HepG2 (cell line): ENCODE data around the gene SLIT3. TPM values are rescaled to one million over a fixed set of nuclear protein-coding genes. Genes with fewer than 3 reads are reported as not detected.

Experiments
- ATAC-seq: fragments of 200-7000 bp; cut with Tn5 transposase; 3 replicates; pipeline ENCODE4 v1.9.1; 2020; ENCODE audit warnings: mild to moderate bottlenecking, moderate library complexity
- BruUV-seq: library from RNA; stranded (reverse); fragments of 400-500 nt; replicated peaks from 2 replicates; lab custom pipeline; 2021; lab: Mats Ljungman, UMichigan
- CTCF ChIA-PET: fragments of 300-600 bp; formaldehyde crosslinking; extraction: SDS; loops from one replicate; lab custom pipeline; 2021; ENCODE audit warnings: low total read pairs, inconsistent platforms, low intra/inter-chr PET ratio; lab: Yijun Ruan, JAX
- POLR2A ChIA-PET: fragments of 350-600 bp; sonication (Branson Sonifier 250); formaldehyde crosslinking; loops from one replicate; lab custom pipeline; 2020; ENCODE audit warnings: antibody characterized with exemption, inconsistent platforms; lab: Yijun Ruan, JAX
- DNase-seq: peaks from one replicate; pipeline ENCODE4 v3.0.0-alpha.2; 2015; ENCODE audit warnings: low spot score
- FAIRE-seq: peaks from 3 replicates; lab custom pipeline; 2011; peaks lifted over from hg19 to GRCh38; lab: Jason Lieb, UNC
- H2AFZ ChIP-seq: one replicate; pipeline ENCODE4 v1.6.1; 2011; ENCODE audit warnings: low read length, inconsistent platforms
- H3K27ac ChIP-seq: fragments of 300-600 bp; 3 replicates; pipeline ENCODE4 v1.8.0; 2011; ENCODE audit warnings: mixed run types, mild to moderate bottlenecking, mixed read lengths, low read length, inconsistent platforms; ENCODE audit not compliant: insufficient read depth; ENCODE audit errors: extremely low read length
- H3K27me3 ChIP-seq, 2 experiments: fragments of 200-600 bp in 1 of 2; 2 replicates in 1 of 2; 3 replicates in 1 of 2; pipeline versions ENCODE4 v1.6.0 to v1.8.0; 2011; ENCODE audit warnings: low read length in 2 of 2, mild to moderate bottlenecking in 2 of 2, moderate library complexity in 2 of 2, inconsistent platforms in 1 of 2; ENCODE audit not compliant: insufficient read depth in 2 of 2, control insufficient read depth in 1 of 2
- H3K36me3 ChIP-seq, 2 experiments: fragments of 200-600 bp in 1 of 2; replicated peaks in 1 of 2; 2 replicates in 1 of 2; 3 replicates in 1 of 2; pipeline versions ENCODE4 v1.5.1 to v1.8.0; 2011; ENCODE audit warnings: low read length in 2 of 2, inconsistent platforms in 1 of 2; ENCODE audit not compliant: insufficient read depth in 2 of 2, control insufficient read depth in 1 of 2
- H3K4me1 ChIP-seq: 2 replicates; pipeline ENCODE4 v1.5.1; 2012; ENCODE audit warnings: low read length, inconsistent platforms; ENCODE audit not compliant: insufficient read depth
- H3K4me2 ChIP-seq: 2 replicates; pipeline ENCODE4 v1.6.0; 2011; ENCODE audit warnings: low read depth, low read length, inconsistent platforms
- H3K4me3 ChIP-seq, 3 experiments: fragments of 200-600 bp in 1 of 3; sonication (generic), shearing (Covaris generic) in 1 of 3; replicated peaks in 1 of 3; 2 replicates each; pipeline ENCODE4 v1.5.1; 2011 to 2016; ENCODE audit warnings: low read length in 3 of 3, inconsistent platforms in 2 of 3, low read depth in 2 of 3, mild to moderate bottlenecking in 2 of 3, control low read depth in 1 of 3, mixed read lengths in 1 of 3; ENCODE audit not compliant: insufficient read depth in 1 of 3
- H3K79me2 ChIP-seq: one replicate; pipeline ENCODE4 v1.6.1; 2011; ENCODE audit warnings: low read length, inconsistent platforms; ENCODE audit not compliant: insufficient read depth
- H3K9ac ChIP-seq: 2 replicates; pipeline ENCODE4 v1.6.0; 2011; ENCODE audit warnings: mild to moderate bottlenecking, low read depth, low read length, inconsistent platforms; ENCODE audit not compliant: insufficient read depth
- H3K9me3 ChIP-seq: 2 replicates; pipeline ENCODE4 v1.5.1; 2012; ENCODE audit warnings: mild to moderate bottlenecking, low read length
- H4K20me1 ChIP-seq: 2 replicates; pipeline ENCODE4 v1.6.0; 2011; ENCODE audit warnings: inconsistent platforms, mild to moderate bottlenecking, low read length, moderate library complexity; ENCODE audit not compliant: insufficient read depth
- DDIT3 ChIP-seq: sonication (generic); formaldehyde crosslinking; IDR thresholded peaks from 2 replicates; pipeline ENCODE4 v1.4.0; 2020; ENCODE audit warnings: mild to moderate bottlenecking, missing genetic modification reagents
- ELK4 ChIP-seq: sonication (generic); formaldehyde crosslinking; IDR thresholded peaks from 2 replicates; pipeline ENCODE4 v1.9.0; 2021; ENCODE audit warnings: missing genetic modification reagents, borderline replicate concordance
- GMEB2 ChIP-seq: IDR thresholded peaks from 2 replicates; pipeline ENCODE4 v1.6.1; 2016; ENCODE audit warnings: missing biosample characterization, missing genetic modification reagents, low read depth
- HMG20A ChIP-seq: IDR thresholded peaks from 2 replicates; pipeline ENCODE4 v1.6.1; 2016; ENCODE audit warnings: borderline replicate concordance
- HNRNPL ChIP-seq: fragments of 200-400 bp; formaldehyde crosslinking; IDR thresholded peaks from 2 replicates; pipeline ENCODE4 v1.6.1; 2017; ENCODE audit warnings: mild to moderate bottlenecking, low read depth, low read length
- MNT ChIP-seq: fragments of 450-650 bp; IDR thresholded peaks from 2 replicates; pipeline ENCODE4 v1.6.1; 2016
- MTA3 ChIP-seq: sonication (generic); formaldehyde crosslinking; IDR thresholded peaks from 2 replicates; pipeline ENCODE4 v1.4.0; 2020; ENCODE audit warnings: missing genetic modification reagents
- NR1H2 ChIP-seq: sonication (generic); formaldehyde crosslinking; IDR thresholded peaks from 2 replicates; pipeline ENCODE4 v1.8.1; 2022; ENCODE audit warnings: low read depth, missing genetic modification reagents, borderline replicate concordance
- RBFOX2 ChIP-seq: fragments of 200-400 bp; formaldehyde crosslinking; IDR thresholded peaks from 2 replicates; pipeline ENCODE4 v1.6.1; 2017; ENCODE audit warnings: low read depth, mild to moderate bottlenecking, low read length
- SIN3B ChIP-seq: fragments of 150-350 bp; IDR thresholded peaks from 2 replicates; pipeline ENCODE4 v1.6.1; 2014; ENCODE audit warnings: low read length
- SMAD1 ChIP-seq: sonication (generic); formaldehyde crosslinking; IDR thresholded peaks from 2 replicates; pipeline ENCODE4 v1.4.0; 2020; ENCODE audit warnings: missing genetic modification reagents, low read depth, mild to moderate bottlenecking, borderline replicate concordance
- ZBTB8A ChIP-seq: sonication (generic); formaldehyde crosslinking; IDR thresholded peaks from 2 replicates; pipeline ENCODE4 v1.4.0; 2020; ENCODE audit warnings: mild to moderate bottlenecking, low read depth, missing genetic modification reagents, borderline replicate concordance
- ZMYM3 ChIP-seq: sonication (generic); formaldehyde crosslinking; IDR thresholded peaks from 2 replicates; pipeline ENCODE4 v1.5.1; 2020; ENCODE audit warnings: mild to moderate bottlenecking, missing genetic modification reagents
- ZNF841 ChIP-seq: sonication (generic); formaldehyde crosslinking; IDR thresholded peaks from 2 replicates; pipeline ENCODE4 v1.8.1; 2023; ENCODE audit warnings: missing genetic modification reagents, borderline replicate concordance
- in situ Hi-C: cut with HindIII; loops from 2 replicates; pipeline ENCODE4 v1.10.0; 2017; ENCODE audit warnings: low pct_unique_long_range_greater_than_20kb; ENCODE audit not compliant: extremely low pct_ligation_motif_present
- intact Hi-C: fragments of 100-400 bp; cut with micrococcal nuclease; formaldehyde crosslinking; loops from one replicate; pipeline ENCODE4 v1.10.0; 2022; ENCODE audit not compliant: unreplicated experiment
- polyA plus RNA-seq, 8 experiments: library from polyadenylated mRNA; depleted of rRNA in 3 of 8; stranded (reverse) in 7 of 8; unstranded in 1 of 8; fragments of >200 nt; fragmentation: Illumina TruSeq in 4 of 8; extraction: Trizol in 4 of 8; gene quantifications; 2 replicates each; pipeline versions ENCODE4 v1.2.1 to v1.2.3, GENCODE V29; 2011 to 2016; ENCODE audit warnings: low read depth in 4 of 8, missing spikeins in 1 of 8, mixed read lengths in 1 of 8; ENCODE audit not compliant: insufficient read depth in 1 of 8
- total RNA-seq, 5 experiments: library from RNA; depleted of rRNA; stranded (reverse); fragments of >200 nt; fragmentation: Illumina TruSeq; extraction: Trizol; gene quantifications; 2 replicates each; pipeline ENCODE4 v1.2.3, GENCODE V29; 2016; ENCODE audit warnings: low read depth in 1 of 5

SLIT3 gene
- total and polyA plus RNA-seq, 2 of the 13 experiments (the other 11 are each of a cell fraction or from before 2014, with no cell fraction given), result not detected

GRCh38 chr5:169185626-169186025 is 115.3 kb downstream of the SLIT3 start (continued):
- TF ChIP-seq RBFOX2, result no peak
- TF ChIP-seq HNRNPL, result no peak
- TF ChIP-seq SMAD1 (CRISPR knock-in tag), result no peak
- no peak for TF ChIP-seq GMEB2 (CRISPR knock-in tag)
- TF ChIP-seq, all 625 proteins: peak for 0

GRCh38 chr5:169183576-169183975 is 117.4 kb downstream of the SLIT3 start:
- TF ChIP-seq NR1H2 (no peak), MNT (no peak), SIN3B (no peak), MTA3 (CRISPR knock-in tag) (no peak), HMG20A (CRISPR knock-in tag) (no peak), ZNF841 (CRISPR knock-in tag) (no peak), ZMYM3 (no peak), ELK4 (CRISPR knock-in tag) (no peak), DDIT3 (CRISPR knock-in tag) (no peak), ZBTB8A (CRISPR knock-in tag) (no peak)
- no peak overlapping the region for H3K27ac ChIP-seq
- ATAC-seq, result no peak

More at GRCh38 chr5:169183576-169183975, 117.4 kb downstream of the SLIT3 start:
- no peak overlapping the region for H2AFZ ChIP-seq
- BruUV-seq, result no TSS peak
- H3K27me3 ChIP-seq, result no peaks in the 10 kb centered on the region
- H3K4me2 ChIP-seq, result no peak overlapping the region
- DNase-seq, result no peak
- ChIA-PET CTCF (no interaction called here), POLR2A (no interaction called here)
- no peaks in the 10 kb centered on the region for H3K79me2 ChIP-seq
- no peak overlapping the region for H3K4me3 ChIP-seq
- no peaks in the 10 kb centered on the region for H3K36me3 ChIP-seq
- H3K9me3 ChIP-seq, result no peaks in the 10 kb centered on the region
- no peaks in the 10 kb centered on the region for H4K20me1 ChIP-seq
- in situ Hi-C loops, result no loop called here
- intact Hi-C loops, result no loop called here
- FAIRE-seq, result no peak
- no peak overlapping the region for H3K9ac ChIP-seq
- H3K4me1 ChIP-seq, result no peaks in the 10 kb centered on the region
